Measurements from ENCODE around the gene TNFRSF19. TPM values are rescaled to one million over a fixed set of nuclear protein-coding genes. Genes with fewer than 3 reads are reported as not detected.

The TNFRSF19 gene
- total and polyA plus RNA-seq, 2 of the 8 experiments (the other 6 are each of a cell fraction or from before 2014, with no cell fraction given), result 0.50 to 0.95 TPM

GRCh38 chr13:23652909-23653726 lies 82.9 kb downstream of the TNFRSF19 start:
- Histone ChIP-seq H3K18ac (ENCODE audit: extremely low read depth, low read length) (no peak overlapping the region; the same call in 1 of the 2 replicates), H4K20me1 (replicated peaks in 1 of 2; ENCODE audit: control insufficient read depth in 1 of 2, insufficient read depth in 2 of 2, low read length in 2 of 2) (no peaks in the 10 kb centered on the region), H3K27me3 (replicated peaks in 1 of 4; ENCODE audit: control insufficient read depth in 3 of 4, extremely low read depth in 1 of 4, insufficient read depth in 3 of 4, low read length in 3 of 4) (no peaks in the 10 kb centered on the region), H3K4ac (replicated peaks; ENCODE audit: insufficient read length, low read depth, low read length) (no peak overlapping the region), H3K36me3 (ENCODE audit: control insufficient read depth in 2 of 4, insufficient read depth in 4 of 4, low read length in 3 of 4) (no peaks in the 10 kb centered on the region), H2BK120ac (replicated peaks; ENCODE audit: low read depth, low read length) (no peak overlapping the region), H2AFZ (ENCODE audit: low read length) (no peak overlapping the region), H2BK12ac (ENCODE audit: low read depth, low read length) (peak overlapping the region; percentile 50; the same call in 1 of the 2 replicates), H2BK15ac (ENCODE audit: low read length) (no peak overlapping the region), H2BK20ac (ENCODE audit: low read length) (peak overlapping the region; percentile 36; the same call in 1 of the 2 replicates), H3K4me3 (ENCODE audit: extremely low read depth in 1 of 4, insufficient read depth in 2 of 4, low read depth in 3 of 4, low read length in 4 of 4) (no peak overlapping the region), H3K56ac (replicated peaks; ENCODE audit: insufficient read length, low read depth, low read length) (no peak overlapping the region), H2AK5ac (ENCODE audit: low read depth, low read length) (no peak overlapping the region), H3K27ac (ENCODE audit: low read depth, low read length) (no peak overlapping the region), H3K23ac (ENCODE audit: insufficient read length) (no peak overlapping the region), H4K91ac (replicated peaks; ENCODE audit: insufficient read length, low read length) (no peak overlapping the region), H3K4me2 (ENCODE audit: insufficient read depth in 1 of 2, low read depth in 2 of 2, low read length in 2 of 2) (no peak overlapping the region), H3K79me1 (ENCODE audit: low read depth, low read length) (no peaks in the 10 kb centered on the region), H3K14ac (ENCODE audit: insufficient read length) (no peak overlapping the region), H2BK5ac (ENCODE audit: low read depth, low read length) (peak overlapping the region; percentile 14; the same call in 1 of the 2 replicates), H3K23me2 (ENCODE audit: low read depth, low read length) (no peaks in the 10 kb centered on the region), H4K5ac (ENCODE audit: insufficient read length, low read depth, low read length) (no peak overlapping the region), H3K4me1 (replicated peaks in 1 of 4; ENCODE audit: control insufficient read depth in 3 of 4, insufficient read depth in 4 of 4, low read length in 3 of 4) (peaks cover 0 to 17% (median 8%) of the 10 kb centered on the region in 4 experiments; a peak in 3 of 7 replicates), H3K9me3 (ENCODE audit: insufficient read depth in 2 of 2, low read depth in 1 of 2, low read length in 1 of 2) (no peaks in the 10 kb centered on the region), H3K79me2 (ENCODE audit: control insufficient read depth in 1 of 2, insufficient read depth in 2 of 2, low read length in 2 of 2) (no peaks in the 10 kb centered on the region), H3K9ac (replicated peaks in 1 of 4; ENCODE audit: extremely low read depth in 1 of 4, low read depth in 3 of 4, low read length in 3 of 4) (no peak overlapping the region), H4K8ac (ENCODE audit: extremely low read depth, insufficient read depth, low read length) (no peak overlapping the region)
- no peak for DNase-seq (ENCODE audit: low read depth in 1 of 2, low spot score in 2 of 2)
- no peak for FAIRE-seq
- CTCF ChIA-PET (ENCODE audit: partially characterized antibody), result interaction anchor here (0.7 to 2.1 kb wide), 10 partner anchors 13 to 219 kb away, joined by 3 to 6 read pairs (median 4); no protein-coding TSS in a partner anchor
- WGBS, 2 experiments (ENCODE audit: extremely low coverage in 1 of 2, insufficient coverage in 1 of 2, insufficient read length in 1 of 2, insufficient replicate concordance in 2 of 2, low coverage in 1 of 2, low lambda C conversion rate in 2 of 2, missing lambda C conversion rate in 1 of 2), result 90% methylated on average over 10 of the region's 10 CpGs; no CpG with 5 or more reads in 1 of the 2 experiments
- POLR2A ChIA-PET (ENCODE audit: partially characterized antibody), result interaction anchor here (1.6 kb wide), 1 partner anchor 9 kb away, joined by 5 read pairs; no protein-coding TSS in a partner anchor
- TF ChIP-seq CHD1 (IDR thresholded peaks at IDR 0.05; ENCODE audit: low read depth, low read length), result no peak
